Measurements from ENCODE around the gene ANXA10. TPM values are rescaled to one million over a fixed set of nuclear protein-coding genes. Genes with fewer than 3 reads are reported as not detected.
"Not testable (repeated sequence)": the region's sequence is repeated elsewhere in the genome, so short reads cannot be mapped to it uniquely, and the experiment has no call there.

Gene ANXA10
- total and polyA plus RNA-seq, 2 of the 8 experiments (the other 6 are each of a cell fraction or from before 2014, with no cell fraction given) = not detected

DNA sequence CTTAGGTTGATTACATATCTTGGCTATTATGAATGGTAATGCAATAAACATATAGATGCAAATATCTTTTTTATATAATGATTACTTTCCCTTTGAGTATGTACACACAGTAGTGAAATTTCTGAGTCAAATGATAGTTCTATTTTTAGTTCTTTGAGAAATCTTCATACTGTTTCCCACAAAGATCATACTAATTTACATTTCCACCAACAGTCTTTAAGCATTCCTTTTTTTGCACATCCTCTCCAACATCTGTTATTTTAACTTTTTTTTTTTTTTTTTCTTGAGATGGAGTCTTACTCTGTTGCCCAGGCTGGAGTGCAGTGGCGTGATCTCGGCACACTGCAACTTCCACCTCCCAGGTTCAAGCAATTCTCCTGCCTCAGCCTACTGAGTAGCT, 45.4 kb downstream of the ANXA10 start:
- H3K4me3 ChIP-seq (ENCODE audit: extremely low read depth in 1 of 4, insufficient read depth in 2 of 4, low read depth in 3 of 4, low read length in 4 of 4); H3K4ac ChIP-seq (replicated peaks; ENCODE audit: insufficient read length, low read depth, low read length); H2BK5ac ChIP-seq (ENCODE audit: low read depth, low read length); H3K4me1 ChIP-seq (replicated peaks in 1 of 4; ENCODE audit: control insufficient read depth in 3 of 4, insufficient read depth in 4 of 4, low read length in 3 of 4); H4K8ac ChIP-seq (ENCODE audit: extremely low read depth, insufficient read depth, low read length); POLR2A ChIA-PET (ENCODE audit: partially characterized antibody); H3K27me3 ChIP-seq (replicated peaks in 1 of 4; ENCODE audit: control insufficient read depth in 3 of 4, extremely low read depth in 1 of 4, insufficient read depth in 3 of 4, low read length in 3 of 4); H2BK12ac ChIP-seq (ENCODE audit: low read depth, low read length); H3K18ac ChIP-seq (ENCODE audit: extremely low read depth, low read length); H3K56ac ChIP-seq (replicated peaks; ENCODE audit: insufficient read length, low read depth, low read length); H3K9ac ChIP-seq (replicated peaks in 1 of 4; ENCODE audit: extremely low read depth in 1 of 4, low read depth in 3 of 4, low read length in 3 of 4); H3K9me3 ChIP-seq (ENCODE audit: insufficient read depth in 2 of 2, low read depth in 1 of 2, low read length in 1 of 2); H4K91ac ChIP-seq (replicated peaks; ENCODE audit: insufficient read length, low read length); H3K79me1 ChIP-seq (ENCODE audit: low read depth, low read length); H4K5ac ChIP-seq (ENCODE audit: insufficient read length, low read depth, low read length); H2BK120ac ChIP-seq (replicated peaks; ENCODE audit: low read depth, low read length); DNase-seq (ENCODE audit: low read depth in 1 of 2, low spot score in 2 of 2); H2AFZ ChIP-seq (ENCODE audit: low read length); H3K27ac ChIP-seq (ENCODE audit: low read depth, low read length); H2AK5ac ChIP-seq (ENCODE audit: low read depth, low read length); H3K23ac ChIP-seq (ENCODE audit: insufficient read length); H3K23me2 ChIP-seq (ENCODE audit: low read depth, low read length); CTCF ChIA-PET (ENCODE audit: partially characterized antibody); FAIRE-seq; H3K14ac ChIP-seq (ENCODE audit: insufficient read length); H3K36me3 ChIP-seq (ENCODE audit: control insufficient read depth in 2 of 4, insufficient read depth in 4 of 4, low read length in 3 of 4); H3K79me2 ChIP-seq (ENCODE audit: control insufficient read depth in 1 of 2, insufficient read depth in 2 of 2, low read length in 2 of 2); H2BK20ac ChIP-seq (ENCODE audit: low read length); H4K20me1 ChIP-seq (replicated peaks in 1 of 2; ENCODE audit: control insufficient read depth in 1 of 2, insufficient read depth in 2 of 2, low read length in 2 of 2); H2BK15ac ChIP-seq (ENCODE audit: low read length); H3K4me2 ChIP-seq (ENCODE audit: insufficient read depth in 1 of 2, low read depth in 2 of 2, low read length in 2 of 2): not testable (repeated sequence)
- 92% methylated on average over 2 of the region's 2 CpGs; no CpG with 5 or more reads in 1 of the 2 experiments for WGBS, 2 experiments (ENCODE audit: extremely low coverage in 1 of 2, insufficient coverage in 1 of 2, insufficient read length in 1 of 2, insufficient replicate concordance in 2 of 2, low coverage in 1 of 2, low lambda C conversion rate in 2 of 2, missing lambda C conversion rate in 1 of 2)

Measured in H1 (cell line).